ENCODE measurements around the gene LUC7L2.
"Not testable (repeated sequence)": the region's sequence is repeated elsewhere in the genome, so short reads cannot be mapped to it uniquely, and the experiment has no call there.

Gene LUC7L2

DNA sequence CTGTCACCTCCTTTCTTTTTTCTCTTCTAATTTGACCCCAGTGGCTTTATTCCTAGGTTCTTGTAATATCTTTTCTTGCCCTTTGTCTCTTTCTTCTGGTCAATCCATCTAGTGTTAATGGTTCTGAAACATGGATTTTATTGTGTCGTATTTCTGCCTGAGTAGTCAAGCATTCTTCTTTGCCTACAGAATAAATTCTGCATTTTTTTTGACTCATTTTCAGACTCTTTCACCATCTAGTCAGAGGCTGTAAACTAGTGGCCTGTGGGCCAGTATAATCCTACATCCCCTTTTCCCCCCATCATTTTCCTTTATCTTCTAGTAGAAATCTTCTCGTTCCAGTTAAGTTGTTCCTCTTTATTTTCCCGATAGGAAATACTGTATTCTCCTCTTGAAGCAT, 29.4 kb downstream of the LUC7L2 start:
- in situ Hi-C loops (cut with MboI; ENCODE audit: low pct_unique_long_range_greater_than_20kb, low sequenced_read_pairs) = no loop called here
- DNase-seq = no peak

DNA sequence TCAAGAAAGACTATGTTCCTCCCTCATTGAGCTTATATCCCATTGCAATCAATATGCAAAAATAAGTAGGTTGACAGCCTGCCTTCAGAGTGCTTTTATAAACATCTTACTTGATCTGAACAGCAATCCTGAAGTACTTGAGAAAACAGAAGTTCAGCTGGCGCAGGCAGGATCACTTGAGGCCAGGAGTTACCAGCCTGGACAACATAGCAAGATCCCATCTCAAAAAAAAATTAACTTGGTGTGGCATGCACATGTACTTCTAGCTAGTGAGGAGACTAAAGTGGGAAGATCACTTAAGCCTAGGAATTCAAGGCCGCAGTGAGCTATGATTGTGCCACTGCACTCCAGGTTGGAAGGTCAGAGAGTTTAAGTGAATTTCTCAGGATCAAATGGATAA, 30.1 kb downstream of the LUC7L2 start:
- DNase-seq = no peak
- in situ Hi-C loops (cut with MboI; ENCODE audit: low pct_unique_long_range_greater_than_20kb, low sequenced_read_pairs) = no loop called here

DNA sequence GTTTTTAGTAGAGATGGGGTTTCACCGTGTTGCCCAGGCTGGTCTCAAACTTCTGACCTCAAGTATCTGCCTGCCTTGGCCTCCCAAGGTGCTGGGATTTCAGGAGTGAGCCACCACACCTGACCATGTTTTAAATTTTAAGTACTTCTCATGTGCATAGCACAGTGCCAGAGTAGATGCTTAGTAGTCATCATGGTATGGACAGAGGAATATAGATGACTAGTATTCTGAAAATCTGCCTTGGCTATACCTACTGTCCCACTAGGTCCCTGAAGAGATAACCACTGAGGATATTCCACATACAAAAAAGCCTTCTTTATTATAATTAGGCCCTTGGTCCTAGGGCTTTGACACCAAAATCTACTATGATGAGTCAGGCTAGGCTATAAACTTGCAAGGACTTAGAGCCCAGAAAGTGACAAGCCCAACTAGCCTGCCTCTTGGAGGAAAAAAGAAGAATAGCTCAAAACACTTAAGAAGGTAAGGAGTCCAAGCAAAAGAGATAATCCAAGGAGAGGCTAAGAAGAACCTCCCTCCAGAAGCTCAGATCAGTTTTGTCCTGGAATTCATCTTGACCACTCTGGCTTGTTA, 34.0 kb downstream of the LUC7L2 start:
- in situ Hi-C loops (cut with MboI; ENCODE audit: low pct_unique_long_range_greater_than_20kb, low sequenced_read_pairs) = no loop called here
- no peak for DNase-seq

DNA sequence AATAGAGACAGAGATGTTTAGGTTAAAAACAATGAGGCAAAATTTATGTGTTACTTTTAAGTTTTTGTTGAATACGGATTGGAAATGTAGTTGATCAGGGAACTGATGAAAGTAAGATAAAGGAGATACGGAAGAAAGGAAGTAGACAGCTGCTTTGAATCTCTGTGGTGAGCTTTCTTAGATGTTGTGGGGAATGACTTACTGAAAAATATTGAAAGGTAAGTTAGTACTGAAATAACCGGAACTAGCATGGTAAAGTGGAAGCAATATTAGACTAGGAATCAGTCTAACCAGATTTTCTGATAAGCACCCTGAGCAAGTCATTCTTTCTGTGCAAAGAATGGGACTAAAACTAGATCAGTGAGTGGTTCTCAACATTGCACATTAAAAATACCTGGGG, 34.8 kb downstream of the LUC7L2 start:
- in situ Hi-C loops (cut with MboI; ENCODE audit: low pct_unique_long_range_greater_than_20kb, low sequenced_read_pairs) = no loop called here
- no peak for DNase-seq

DNA sequence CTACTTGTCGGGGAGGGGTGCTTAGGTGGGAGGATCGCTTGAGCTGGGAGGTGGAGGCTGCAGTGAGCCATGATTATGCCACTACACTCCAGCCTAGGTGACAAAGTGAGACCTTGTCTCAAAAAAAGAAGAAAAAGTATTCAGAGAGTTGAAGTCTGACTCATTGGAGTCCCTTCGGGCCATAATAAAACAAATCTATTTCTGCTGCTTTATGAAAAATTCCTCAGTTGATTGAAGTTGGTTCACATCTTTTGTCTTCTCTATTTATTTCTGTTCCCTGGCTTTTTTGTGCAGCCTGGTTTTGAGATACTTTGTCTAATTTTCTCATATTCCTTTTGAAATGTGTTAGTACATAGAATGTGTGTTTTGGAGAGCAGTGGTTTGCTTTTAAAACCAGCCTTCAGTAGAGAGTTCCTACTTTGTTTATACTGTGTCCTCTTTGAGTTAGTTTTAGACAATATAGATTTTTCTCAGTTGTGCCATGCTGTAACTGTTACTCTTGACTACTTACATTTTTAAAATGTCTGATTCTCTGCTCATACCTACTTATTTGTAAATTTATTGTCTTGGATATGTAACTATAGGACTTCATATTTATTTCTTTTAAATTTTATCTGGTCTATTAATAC, 36.7 kb downstream of the LUC7L2 start:
- DNase-seq = no peak
- in situ Hi-C loops (cut with MboI; ENCODE audit: low pct_unique_long_range_greater_than_20kb, low sequenced_read_pairs) = no loop called here

DNA sequence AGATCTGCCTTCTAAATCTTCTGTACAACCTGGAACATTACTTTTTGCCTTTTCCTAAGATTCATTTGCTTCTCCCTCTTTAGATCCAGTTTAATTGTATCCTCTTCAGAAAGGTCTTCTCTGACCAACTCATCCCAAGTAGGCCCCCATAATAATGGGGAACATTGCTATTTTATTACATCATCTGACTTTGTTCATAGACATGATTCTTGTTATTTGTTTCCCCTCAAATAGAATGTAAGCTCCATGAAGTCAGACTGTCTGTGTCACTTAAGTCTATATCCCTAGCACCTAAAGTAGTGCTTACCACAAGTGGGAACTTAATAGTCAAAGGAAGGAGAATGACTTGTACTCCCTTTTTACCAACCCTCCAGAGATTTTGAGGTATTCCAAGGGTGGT, 37.5 kb downstream of the LUC7L2 start:
- DNase-seq = no peak
- in situ Hi-C loops (cut with MboI; ENCODE audit: low pct_unique_long_range_greater_than_20kb, low sequenced_read_pairs) = no loop called here

DNA sequence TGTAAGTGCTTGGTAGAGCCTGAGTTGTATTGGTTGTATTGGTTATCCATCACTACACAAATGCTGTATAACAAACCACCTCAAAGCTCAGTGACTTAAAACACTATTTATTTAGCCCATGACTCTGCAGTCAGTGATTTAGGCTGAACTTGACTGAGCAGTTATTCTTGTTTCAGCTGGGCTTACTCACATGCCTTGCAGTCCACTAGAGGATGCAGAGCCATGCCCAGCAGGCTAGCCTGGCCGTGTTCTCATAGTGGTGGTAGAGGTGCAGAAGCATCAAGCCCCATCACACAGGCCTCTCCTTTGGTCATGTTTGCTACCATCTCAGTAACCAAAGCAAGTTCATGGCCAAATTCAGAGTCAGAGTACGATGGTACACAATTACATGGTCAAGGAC, 43.9 kb downstream of the LUC7L2 start:
- no peak for DNase-seq
- in situ Hi-C loops (cut with MboI; ENCODE audit: low pct_unique_long_range_greater_than_20kb, low sequenced_read_pairs) = no loop called here

DNA sequence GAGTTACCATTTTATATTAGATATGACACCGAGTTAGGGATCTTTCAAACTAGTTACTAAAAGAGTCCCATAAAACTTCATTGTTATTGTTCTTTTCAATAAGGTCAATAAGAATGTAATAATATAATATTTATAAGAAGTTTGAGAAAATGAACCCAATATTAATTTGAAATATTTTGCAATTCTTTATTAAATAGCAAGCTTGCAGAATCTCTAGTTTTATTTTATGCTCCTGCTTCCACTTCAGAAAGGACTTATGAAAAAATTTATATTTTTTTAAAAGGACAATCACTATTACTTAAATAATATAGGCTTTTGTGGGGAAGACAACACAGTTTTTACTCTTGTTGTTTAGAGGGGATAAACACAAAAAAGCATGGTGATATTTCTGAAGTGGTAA, 47.9 kb downstream of the LUC7L2 start:
- DNase-seq = no peak
- in situ Hi-C loops (cut with MboI; ENCODE audit: low pct_unique_long_range_greater_than_20kb, low sequenced_read_pairs) = no loop called here

DNA sequence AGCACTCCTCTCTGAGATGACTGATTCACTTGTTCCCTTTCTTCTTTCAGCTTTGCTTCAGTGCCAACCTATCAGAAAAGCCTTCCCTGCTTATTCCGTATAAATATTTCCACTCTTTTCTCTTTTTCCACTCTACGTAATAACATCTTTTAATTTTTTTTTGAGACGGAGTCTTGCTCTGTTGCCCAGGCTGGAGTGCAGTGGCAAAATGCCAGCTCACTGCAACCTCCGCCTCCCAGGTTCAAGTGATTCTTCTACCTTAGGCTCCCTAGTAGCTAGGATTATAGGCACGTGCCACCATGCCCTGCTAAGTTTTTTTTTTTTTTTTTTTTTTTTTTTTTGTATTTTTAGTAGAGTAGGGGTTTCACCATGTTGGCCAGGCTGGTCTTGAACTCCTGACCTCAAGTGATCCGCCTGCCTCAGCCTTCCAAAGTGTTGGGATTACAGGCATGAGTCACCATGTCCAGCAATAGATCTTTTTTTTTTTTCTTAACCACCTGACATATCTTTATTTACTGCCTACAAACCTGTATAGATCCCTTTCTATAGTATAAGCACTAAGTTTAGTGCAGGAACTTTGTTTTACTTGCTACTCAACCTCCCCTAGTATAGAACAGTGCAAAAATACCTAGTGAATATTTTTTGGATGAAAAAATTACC, 55.2 kb downstream of the LUC7L2 start:
- in situ Hi-C loops (cut with MboI; ENCODE audit: low pct_unique_long_range_greater_than_20kb, low sequenced_read_pairs) = not testable (repeated sequence)

DNA sequence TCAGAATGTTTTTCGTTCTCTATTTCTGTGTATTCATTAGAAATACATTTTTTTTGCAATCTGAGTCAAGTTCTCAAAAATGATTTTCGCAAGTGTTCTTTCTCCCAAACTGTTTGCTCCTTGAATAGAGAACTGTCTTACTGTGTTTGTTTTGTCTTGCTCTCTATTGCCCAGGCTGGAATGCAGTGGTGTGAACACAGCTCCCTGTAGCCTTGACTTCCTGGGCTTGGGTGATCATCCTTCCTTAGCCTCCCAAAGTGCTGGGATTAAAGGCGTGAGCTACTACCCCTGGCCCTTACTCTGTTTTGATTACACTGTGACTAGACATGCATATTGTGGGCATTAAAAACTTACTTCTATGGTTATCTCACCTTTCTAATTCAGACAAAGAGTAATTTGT, 56.7 kb downstream of the LUC7L2 start:
- in situ Hi-C loops (cut with MboI; ENCODE audit: low pct_unique_long_range_greater_than_20kb, low sequenced_read_pairs) = no loop called here
- DNase-seq = no peak

More for the DNA sequence above, 55.2 kb downstream of the LUC7L2 start:
- not testable (repeated sequence) for DNase-seq

DNA sequence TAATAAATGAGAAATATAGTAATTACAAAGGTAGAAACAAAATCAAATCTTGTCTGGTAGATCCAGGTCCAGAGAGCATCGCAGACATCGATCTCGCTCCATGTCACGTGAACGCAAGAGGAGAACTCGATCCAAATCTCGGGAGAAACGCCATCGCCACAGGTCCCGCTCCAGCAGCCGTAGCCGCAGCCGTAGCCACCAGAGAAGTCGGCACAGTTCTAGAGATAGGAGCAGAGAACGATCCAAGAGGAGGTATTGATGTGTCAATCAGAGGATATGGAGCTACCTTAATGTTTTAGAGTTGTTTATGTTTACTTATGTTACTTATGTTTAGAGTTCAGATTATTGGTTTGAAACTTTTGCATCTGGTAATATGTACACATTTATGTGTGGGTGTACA, 57.8 kb downstream of the LUC7L2 start:
- in situ Hi-C loops (cut with MboI; ENCODE audit: low pct_unique_long_range_greater_than_20kb, low sequenced_read_pairs) = no loop called here
- DNase-seq = no peak

DNA sequence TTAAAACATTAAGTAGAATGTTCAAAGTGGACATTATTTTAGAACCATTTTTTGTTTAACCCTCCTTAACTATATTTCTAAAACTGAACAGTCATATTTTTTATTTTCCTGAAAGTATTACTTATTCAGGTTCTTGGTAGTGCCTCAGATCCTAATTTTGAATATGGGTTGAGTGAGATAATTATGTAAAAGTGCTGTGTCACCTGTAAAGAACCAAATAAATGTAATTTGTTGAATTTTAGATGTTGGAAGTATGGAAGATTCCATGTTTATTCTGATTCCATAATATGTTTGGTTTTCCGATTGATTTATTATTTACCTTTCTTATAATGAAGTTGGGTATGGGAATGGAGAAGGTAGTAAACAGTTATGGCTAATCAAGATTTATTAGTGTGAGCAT, 61.4 kb downstream of the LUC7L2 start:
- in situ Hi-C loops (cut with MboI; ENCODE audit: low pct_unique_long_range_greater_than_20kb, low sequenced_read_pairs) = no loop called here
- no peak for DNase-seq

DNA sequence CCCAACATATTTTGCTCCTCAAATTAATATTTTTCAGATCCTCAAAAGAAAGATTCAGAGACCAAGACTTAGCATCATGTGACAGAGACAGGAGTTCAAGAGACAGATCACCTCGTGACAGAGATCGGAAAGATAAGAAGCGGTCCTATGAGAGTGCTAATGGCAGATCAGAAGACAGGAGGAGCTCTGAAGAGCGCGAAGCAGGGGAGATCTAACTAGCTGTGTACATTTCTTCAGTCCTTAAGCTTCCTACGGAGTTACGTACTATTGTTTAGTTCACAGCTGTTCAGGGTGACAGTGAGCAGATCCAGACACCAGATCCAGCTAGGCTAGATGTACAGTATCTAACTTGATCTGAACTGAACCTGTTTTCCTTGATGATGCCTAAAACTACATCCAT, 62.4 kb downstream of the LUC7L2 start:
- no peak for DNase-seq
- in situ Hi-C loops (cut with MboI; ENCODE audit: low pct_unique_long_range_greater_than_20kb, low sequenced_read_pairs) = no loop called here

DNA sequence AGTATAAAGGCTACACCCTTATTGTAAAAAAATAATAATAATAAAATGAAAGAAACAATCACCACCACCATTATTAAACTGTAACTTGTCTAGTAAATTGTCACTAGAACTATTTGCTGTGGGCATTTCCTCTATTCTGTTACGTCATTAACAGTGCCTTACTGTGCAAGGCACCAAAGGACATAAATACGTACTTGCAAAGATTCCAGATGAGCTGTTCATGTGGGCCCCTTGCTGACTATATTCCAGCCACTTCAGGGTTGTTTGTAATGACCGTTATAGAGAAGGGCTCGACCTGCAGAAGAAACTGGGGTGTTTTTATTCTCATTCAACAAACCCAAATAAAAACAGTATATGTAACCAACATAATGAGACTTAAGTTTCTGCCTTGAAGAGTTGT, 63.4 kb downstream of the LUC7L2 start:
- in situ Hi-C loops (cut with MboI; ENCODE audit: low pct_unique_long_range_greater_than_20kb, low sequenced_read_pairs) = no loop called here

DNA sequence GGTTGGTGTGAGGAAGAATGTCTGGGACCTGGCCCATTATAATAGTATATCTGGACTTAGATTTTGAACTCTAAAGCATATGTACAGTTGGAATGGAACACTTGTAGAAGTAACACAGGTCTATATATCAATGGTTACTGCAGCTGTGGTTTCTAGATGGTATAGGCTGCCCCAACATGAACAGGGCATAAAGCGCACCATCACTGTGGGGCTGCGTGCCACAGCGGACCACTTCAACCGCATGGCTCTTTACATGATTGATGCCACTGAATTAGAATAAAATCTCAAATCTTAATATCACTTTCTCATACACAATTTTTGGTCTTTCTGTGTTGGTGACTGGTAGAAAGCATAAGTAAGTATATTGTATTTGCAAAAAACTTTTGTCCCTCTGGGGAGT, 64.3 kb downstream of the LUC7L2 start:
- in situ Hi-C loops (cut with MboI; ENCODE audit: low pct_unique_long_range_greater_than_20kb, low sequenced_read_pairs) = no loop called here
- no peak for DNase-seq

More for the DNA sequence above, 63.4 kb downstream of the LUC7L2 start:
- no peak for DNase-seq

DNA sequence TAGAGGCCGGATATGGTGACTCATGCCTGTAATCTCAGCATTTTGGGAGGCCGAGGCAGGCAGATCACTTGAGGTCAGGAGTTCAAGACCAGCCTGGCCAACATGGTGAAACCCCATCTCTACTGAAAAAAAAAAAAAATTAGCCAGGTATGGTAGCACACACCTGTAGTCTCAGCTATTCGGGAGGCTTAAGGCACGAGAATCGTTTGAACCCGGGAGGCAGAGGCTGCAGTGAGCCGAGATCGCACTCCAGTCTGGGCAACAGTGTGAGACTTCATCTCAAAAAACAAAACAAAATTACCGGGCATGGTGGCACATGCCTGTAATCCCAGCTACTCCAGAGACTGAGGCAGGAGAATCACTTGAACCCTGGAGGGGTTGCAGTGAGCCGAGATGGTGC, 66.0 kb downstream of the LUC7L2 start:
- not testable (repeated sequence) for DNase-seq

DNA sequence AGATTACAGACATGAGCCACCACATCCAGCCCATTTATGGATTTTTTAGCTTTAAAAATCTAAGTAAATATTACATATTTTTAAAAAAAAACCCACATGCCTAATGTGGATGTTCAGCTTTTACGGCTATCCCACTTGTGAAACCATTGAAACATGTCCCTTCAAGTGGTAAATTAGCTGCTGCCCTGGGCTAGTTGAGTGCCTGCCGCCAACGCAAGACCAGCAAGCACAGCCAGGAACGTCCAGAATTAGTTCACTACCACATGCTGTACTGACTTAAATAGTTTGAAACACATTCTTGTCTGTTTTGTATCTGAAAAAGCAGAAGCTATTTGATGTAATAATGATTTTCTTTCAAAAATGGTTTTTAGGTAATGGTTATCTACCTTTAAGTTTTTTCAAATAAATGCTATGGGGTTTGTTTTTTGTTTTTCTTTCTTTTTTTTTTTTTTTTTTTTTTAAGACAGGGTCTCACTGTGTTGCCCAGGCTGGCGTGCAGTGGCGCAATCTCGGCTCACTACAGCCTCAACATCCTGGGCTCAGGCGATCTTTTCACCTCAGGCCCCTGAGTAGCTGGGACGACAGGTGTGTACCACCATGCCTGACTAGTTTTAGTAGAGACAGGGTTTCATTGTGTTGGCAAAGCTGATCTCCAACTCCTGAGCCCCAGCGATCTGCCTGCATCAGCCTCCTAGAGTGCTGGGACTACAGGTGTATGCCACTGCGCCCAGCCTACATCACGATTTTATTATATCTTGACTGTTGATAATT, 66.7 kb downstream of the LUC7L2 start:
- in situ Hi-C loops (cut with MboI; ENCODE audit: low pct_unique_long_range_greater_than_20kb, low sequenced_read_pairs) = no loop called here
- DNase-seq = no peak

More for the DNA sequence above, 66.0 kb downstream of the LUC7L2 start:
- in situ Hi-C loops (cut with MboI; ENCODE audit: low pct_unique_long_range_greater_than_20kb, low sequenced_read_pairs) = not testable (repeated sequence)

DNA sequence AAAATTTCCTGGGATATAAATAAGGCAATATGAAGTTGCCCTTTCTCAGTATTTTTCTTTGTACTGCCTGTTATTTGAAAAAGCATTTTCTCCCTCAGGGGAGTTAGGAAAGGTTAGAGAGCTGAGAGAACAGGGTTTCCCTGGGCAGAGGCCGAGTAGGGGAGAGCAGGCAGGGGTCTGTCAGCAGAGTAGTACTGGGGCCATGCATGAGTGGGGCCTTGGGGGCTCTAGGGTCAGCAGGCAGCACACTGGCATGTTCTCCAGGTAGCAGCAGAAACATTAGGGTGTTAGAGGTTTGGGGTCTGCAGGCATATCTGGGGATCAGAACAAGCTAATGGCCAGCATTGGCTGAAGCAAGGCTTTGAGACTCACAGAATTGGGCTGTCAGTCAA, 67.3 kb downstream of the LUC7L2 start:
- in situ Hi-C loops (cut with MboI; ENCODE audit: low pct_unique_long_range_greater_than_20kb, low sequenced_read_pairs) = no loop called here
- no peak for DNase-seq

DNA sequence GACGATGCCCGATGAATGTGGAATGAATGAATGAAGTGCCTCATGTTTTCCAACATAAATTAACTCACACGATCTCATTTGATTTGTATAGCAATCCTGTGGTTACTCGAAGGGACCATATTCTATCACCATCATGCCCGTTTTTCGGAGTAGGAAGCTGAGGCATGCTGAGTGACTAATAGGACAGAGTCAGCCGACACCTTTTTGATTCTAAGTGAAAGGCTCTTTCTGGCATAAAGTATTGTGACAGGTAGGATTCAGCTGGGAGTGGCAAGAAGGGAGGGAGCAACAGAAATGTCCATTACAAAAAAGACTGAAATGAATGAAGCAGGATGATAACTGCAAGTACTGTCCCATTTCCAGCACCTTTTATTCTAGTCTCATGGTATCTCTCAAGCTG, 68.1 kb downstream of the LUC7L2 start:
- in situ Hi-C loops (cut with MboI; ENCODE audit: low pct_unique_long_range_greater_than_20kb, low sequenced_read_pairs) = no loop called here
- no peak for DNase-seq

DNA sequence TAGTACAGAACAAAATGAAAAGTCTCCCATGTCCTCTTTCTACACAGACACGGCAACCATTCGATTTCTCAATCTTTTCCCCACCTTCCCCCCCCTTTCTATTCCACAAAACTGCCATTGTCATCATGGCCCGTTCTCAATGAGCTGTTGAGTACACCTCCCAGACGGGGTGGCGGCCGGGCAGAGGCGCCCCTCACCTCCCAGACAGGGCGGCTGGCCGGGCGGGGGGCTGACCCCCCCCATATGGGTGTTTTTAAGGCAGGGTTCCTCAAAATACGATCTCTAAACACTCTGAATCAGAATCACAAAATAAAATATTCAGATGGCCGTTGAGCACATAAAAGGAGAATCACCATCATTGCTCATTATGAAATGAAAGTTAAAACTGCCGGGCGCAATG, 70.0 kb downstream of the LUC7L2 start:
- in situ Hi-C loops (cut with MboI; ENCODE audit: low pct_unique_long_range_greater_than_20kb, low sequenced_read_pairs); DNase-seq: not testable (repeated sequence)

Data from KBM-7 (cell line).